Measurements from ENCODE around the gene RBBP9.

Gene RBBP9

GRCh38 chr20:18481596-18481995, 15.4 kb downstream of the RBBP9 start:
- H3K4me3 ChIP-seq (ENCODE audit: low read depth, low read length): no peak overlapping the region
- TF ChIP-seq CTCF (IDR thresholded peaks at IDR 0.05; ENCODE audit: control insufficient read depth, extremely low read depth, insufficient read depth): no peak
- no peak for DNase-seq (ENCODE audit: low read depth)

- no peak for DNase-seq (ENCODE audit: low read depth)
- TF ChIP-seq CTCF (IDR thresholded peaks at IDR 0.05; ENCODE audit: control insufficient read depth, extremely low read depth, insufficient read depth): no peak
- H3K4me3 ChIP-seq (ENCODE audit: low read depth, low read length): no peak overlapping the region
Measured at GRCh38 chr20:18477821-18478220, 19.2 kb downstream of the RBBP9 start.

GRCh38 chr20:18477218-18477617, 19.8 kb downstream of the RBBP9 start:
- H3K4me3 ChIP-seq (ENCODE audit: low read depth, low read length): no peak overlapping the region
- no peak for DNase-seq (ENCODE audit: low read depth)
- no peak for TF ChIP-seq CTCF (IDR thresholded peaks at IDR 0.05; ENCODE audit: control insufficient read depth, extremely low read depth, insufficient read depth)

GRCh38 chr20:18466894-18467730, 29.9 kb downstream of the RBBP9 start, which contains the start of the genes DZANK1 and POLR3F:
Gene DZANK1 (minus strand): TSS chr20:18467030. CDS start chr20:18465358, 1,672 bp downstream.
Gene POLR3F (plus strand): TSS chr20:18467390. CDS start chr20:18467507, 117 bp downstream.
- peak; percentile 90 for DNase-seq (ENCODE audit: low read depth)
- H3K4me3 ChIP-seq (ENCODE audit: low read depth, low read length): peak within 1 kb of the TSS; percentile 68
- no peak for TF ChIP-seq CTCF (IDR thresholded peaks at IDR 0.05; ENCODE audit: control insufficient read depth, extremely low read depth, insufficient read depth)

GRCh38 chr20:18466574-18466893, 30.5 kb downstream of the RBBP9 start:
- peak overlapping the region; percentile 68 for H3K4me3 ChIP-seq (ENCODE audit: low read depth, low read length)
- DNase-seq (ENCODE audit: low read depth): no peak
- TF ChIP-seq CTCF (IDR thresholded peaks at IDR 0.05; ENCODE audit: control insufficient read depth, extremely low read depth, insufficient read depth): no peak

- H3K4me3 ChIP-seq (ENCODE audit: low read depth, low read length): peak overlapping the region; percentile 68
- no peak for TF ChIP-seq CTCF (IDR thresholded peaks at IDR 0.05; ENCODE audit: control insufficient read depth, extremely low read depth, insufficient read depth)
- no peak for DNase-seq (ENCODE audit: low read depth)
Measured at GRCh38 chr20:18465536-18466200, 31.4 kb downstream of the RBBP9 start.
